ENCODE results near the gene WWOX. TPM values are rescaled to one million over a fixed set of nuclear protein-coding genes. Genes with fewer than 3 reads are reported as not detected.

WWOX gene
- total and polyA plus RNA-seq, 2 donors (not counting 1 experiment from before 2014, with no cell fraction given), result 10.5 to 42.3 TPM

DNA sequence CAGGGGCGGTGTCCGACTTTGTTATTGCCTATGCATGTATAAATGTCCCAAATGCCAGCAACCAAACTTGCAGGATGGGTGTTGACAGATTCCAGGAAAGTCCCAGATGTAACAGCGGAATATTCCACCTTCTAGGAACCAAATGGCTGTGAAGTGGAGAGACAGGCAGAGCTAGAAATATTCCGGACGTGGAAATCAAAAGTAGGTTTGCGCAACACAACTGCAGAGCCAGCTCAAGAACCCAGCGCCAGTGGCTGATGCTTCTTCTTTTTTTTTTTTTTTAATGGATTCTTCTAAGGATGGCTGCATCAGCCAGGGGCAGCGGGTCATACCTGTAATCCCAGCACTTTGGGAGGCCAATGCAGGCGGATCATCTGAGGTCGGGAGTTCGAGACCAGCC is 899.4 kb downstream of the WWOX start:
- Histone ChIP-seq H3K4me2 (replicated peaks; ENCODE audit: low read depth, low read length, poor library complexity, severe bottlenecking) (no peak overlapping the region), H3K36me3 (replicated peaks in 1 of 2; ENCODE audit: control extremely low read depth in 1 of 2, control insufficient read depth in 1 of 2, extremely low read depth in 1 of 2, insufficient read depth in 2 of 2, low read length in 1 of 2) (no peaks in the 10 kb centered on the region), H3K79me2 (ENCODE audit: control insufficient read depth, insufficient read depth, low read length) (no peaks in the 10 kb centered on the region), H3K27ac (ENCODE audit: low read length in 2 of 2) (no peak overlapping the region), H3K4me3 (ENCODE audit: control extremely low read depth in 1 of 5, extremely low read depth in 1 of 5, insufficient read depth in 1 of 5, low read depth in 2 of 5, low read length in 4 of 5) (no peak overlapping the region), H2AFZ (ENCODE audit: insufficient read depth, low read depth, low read length, poor library complexity, severe bottlenecking) (no peak overlapping the region), H3K27me3 (replicated peaks in 1 of 4; ENCODE audit: control extremely low read depth in 1 of 4, control insufficient read depth in 3 of 4, insufficient read depth in 4 of 4, low read length in 3 of 4) (peaks cover 0 to 2% (median 0%) of the 10 kb centered on the region in 4 experiments), H4K20me1 (ENCODE audit: control insufficient read depth, insufficient read depth, low read length, poor library complexity, severe bottlenecking) (no peaks in the 10 kb centered on the region), H3K9ac (ENCODE audit: low read length) (no peak overlapping the region), H3K4me1 (ENCODE audit: control insufficient read depth in 2 of 2, insufficient read depth in 2 of 2, low read length in 2 of 2) (no peaks in the 10 kb centered on the region), H3K9me3 (ENCODE audit: control extremely low read depth in 1 of 3, control insufficient read depth in 2 of 3, insufficient read depth in 1 of 3, low read length in 2 of 3) (no peaks in the 10 kb centered on the region)
- Mint-ChIP-seq H3K27ac (no peak overlapping the region), H3K27me3 (no peaks in the 10 kb centered on the region), H3K9me3 (ENCODE audit: insufficient read depth) (no peaks in the 10 kb centered on the region), H3K4me3 (no peak overlapping the region), H3K4me1 (no peaks in the 10 kb centered on the region)
- ChIA-PET POLR2A (no interaction called here), CTCF (no interaction called here)
- 90% methylated on average over 7 of the region's 11 CpGs for WGBS (ENCODE audit: insufficient coverage)
- ATAC-seq (ENCODE audit: low read depth) (no peak), DNase-seq (no peak)
- TF ChIP-seq, protein P1, sequence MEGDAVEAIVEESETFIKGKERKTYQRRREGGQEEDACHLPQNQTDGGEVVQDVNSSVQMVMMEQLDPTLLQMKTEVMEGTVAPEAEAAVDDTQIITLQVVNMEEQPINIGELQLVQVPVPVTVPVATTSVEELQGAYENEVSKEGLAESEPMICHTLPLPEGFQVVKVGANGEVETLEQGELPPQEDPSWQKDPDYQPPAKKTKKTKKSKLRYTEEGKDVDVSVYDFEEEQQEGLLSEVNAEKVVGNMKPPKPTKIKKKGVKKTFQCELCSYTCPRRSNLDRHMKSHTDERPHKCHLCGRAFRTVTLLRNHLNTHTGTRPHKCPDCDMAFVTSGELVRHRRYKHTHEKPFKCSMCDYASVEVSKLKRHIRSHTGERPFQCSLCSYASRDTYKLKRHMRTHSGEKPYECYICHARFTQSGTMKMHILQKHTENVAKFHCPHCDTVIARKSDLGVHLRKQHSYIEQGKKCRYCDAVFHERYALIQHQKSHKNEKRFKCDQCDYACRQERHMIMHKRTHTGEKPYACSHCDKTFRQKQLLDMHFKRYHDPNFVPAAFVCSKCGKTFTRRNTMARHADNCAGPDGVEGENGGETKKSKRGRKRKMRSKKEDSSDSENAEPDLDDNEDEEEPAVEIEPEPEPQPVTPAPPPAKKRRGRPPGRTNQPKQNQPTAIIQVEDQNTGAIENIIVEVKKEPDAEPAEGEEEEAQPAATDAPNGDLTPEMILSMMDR (IDR thresholded peaks at IDR 0.05), result no peak
- no peak for TF ChIP-seq EZH2 (IDR thresholded peaks at IDR 0.05; ENCODE audit: borderline replicate concordance, insufficient read depth, low read depth, low read length, poor library complexity, severe bottlenecking)
- intact Hi-C loops (cut with micrococcal nuclease), result no loop called here

DNA sequence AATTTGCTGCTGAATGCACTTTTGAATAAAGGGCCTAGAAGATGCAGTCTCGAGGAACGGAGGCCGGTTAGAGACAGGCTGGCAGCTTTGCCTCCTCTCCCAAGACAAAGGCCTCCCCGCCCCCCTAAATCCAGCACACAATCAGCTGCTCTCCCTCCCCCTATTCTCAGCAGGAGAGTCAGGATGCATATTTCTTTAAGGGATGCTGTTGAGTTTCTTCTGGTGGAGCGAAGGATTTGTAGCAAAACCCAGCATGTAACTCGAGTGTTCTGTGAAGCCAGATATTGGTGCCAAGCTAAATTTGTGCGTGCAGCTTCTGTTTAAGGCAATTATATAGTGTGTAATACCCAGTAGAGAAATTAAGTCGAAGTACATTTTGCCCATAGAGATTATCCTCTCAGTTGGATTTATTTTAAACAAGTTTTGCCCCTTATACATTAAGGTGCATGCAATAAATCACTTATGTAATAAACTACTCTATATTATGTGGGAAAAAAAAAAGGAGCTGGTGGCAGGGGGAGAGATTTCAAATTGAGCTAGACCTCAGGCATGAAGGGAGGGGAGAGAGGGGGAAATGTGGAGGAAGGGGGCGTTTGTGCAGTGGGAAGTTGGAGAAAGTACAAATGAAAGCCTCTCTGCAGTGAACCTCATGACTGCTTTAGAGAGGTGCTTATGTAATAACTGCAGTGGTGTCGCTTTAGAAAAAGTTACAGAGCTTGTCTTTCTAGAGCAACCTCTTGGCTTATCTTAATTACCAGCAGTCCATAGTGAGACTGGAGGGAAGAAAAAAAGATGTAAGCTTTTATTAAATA is 901.9 kb downstream of the WWOX start:
- intact Hi-C loops (cut with micrococcal nuclease), result no loop called here
- H3K79me2 ChIP-seq (ENCODE audit: control insufficient read depth, insufficient read depth, low read length), result no peaks in the 10 kb centered on the region
- H3K27ac ChIP-seq (ENCODE audit: low read length in 2 of 2), result no peak overlapping the region
- Mint-ChIP-seq H3K9me3 (ENCODE audit: insufficient read depth) (no peaks in the 10 kb centered on the region), H3K27me3 (no peaks in the 10 kb centered on the region), H3K27ac (no peak overlapping the region), H3K4me3 (no peak overlapping the region), H3K4me1 (no peaks in the 10 kb centered on the region)
- H3K36me3 ChIP-seq (replicated peaks in 1 of 2; ENCODE audit: control extremely low read depth in 1 of 2, control insufficient read depth in 1 of 2, extremely low read depth in 1 of 2, insufficient read depth in 2 of 2, low read length in 1 of 2), result no peaks in the 10 kb centered on the region
- ATAC-seq (ENCODE audit: low read depth) (no peak), DNase-seq (no peak)
- ChIA-PET CTCF (no interaction called here), POLR2A (no interaction called here)
- peaks cover 0 to 2% (median 0%) of the 10 kb centered on the region in 4 experiments for H3K27me3 ChIP-seq (replicated peaks in 1 of 4; ENCODE audit: control extremely low read depth in 1 of 4, control insufficient read depth in 3 of 4, insufficient read depth in 4 of 4, low read length in 3 of 4)
- TF ChIP-seq, protein P1 (IDR thresholded peaks at IDR 0.05), result no peak
- TF ChIP-seq EZH2 (IDR thresholded peaks at IDR 0.05; ENCODE audit: borderline replicate concordance, insufficient read depth, low read depth, low read length, poor library complexity, severe bottlenecking), result no peak
- no peak overlapping the region for H3K4me3 ChIP-seq (ENCODE audit: control extremely low read depth in 1 of 5, extremely low read depth in 1 of 5, insufficient read depth in 1 of 5, low read depth in 2 of 5, low read length in 4 of 5)
- 73% methylated on average over 3 of the region's 10 CpGs for WGBS (ENCODE audit: insufficient coverage)
- no peak overlapping the region for H3K9ac ChIP-seq (ENCODE audit: low read length)
- H4K20me1 ChIP-seq (ENCODE audit: control insufficient read depth, insufficient read depth, low read length, poor library complexity, severe bottlenecking), result no peaks in the 10 kb centered on the region
- H3K4me1 ChIP-seq (ENCODE audit: control insufficient read depth in 2 of 2, insufficient read depth in 2 of 2, low read length in 2 of 2), result no peaks in the 10 kb centered on the region
- no peak overlapping the region for H3K4me2 ChIP-seq (replicated peaks; ENCODE audit: low read depth, low read length, poor library complexity, severe bottlenecking)
- peaks cover 0 to 3% (median 0%) of the 10 kb centered on the region in 3 donors for H3K9me3 ChIP-seq (ENCODE audit: control extremely low read depth in 1 of 3, control insufficient read depth in 2 of 3, insufficient read depth in 1 of 3, low read length in 2 of 3)
- no peak overlapping the region for H2AFZ ChIP-seq (ENCODE audit: insufficient read depth, low read depth, low read length, poor library complexity, severe bottlenecking)
